Metanephros (tissue), 2 donors: ENCODE measurements around the gene SHMT1. TPM values are rescaled to one million over a fixed set of nuclear protein-coding genes. Genes with fewer than 3 reads are reported as not detected.

ENCODE experiments used
- small RNA-seq: library from RNA; depleted of rRNA; stranded (forward); fragments of <200 nt; gene quantifications from one replicate; pipeline ENCODE3, GENCODE V24; 2014; ENCODE audit warnings: low replicate concordance
- total RNA-seq: library from RNA; depleted of rRNA; stranded (reverse); fragments of >200 nt; gene quantifications from one replicate; pipeline ENCODE4 v1.2.3, GENCODE V29; 2014

Gene SHMT1
- total RNA-seq = 52.4 TPM

GRCh38 chr17:18363101-18364049, at the start of gene SHMT1:
Gene SHMT1 (minus strand): TSS chr17:18363550. CDS start chr17:18355981, 7,569 bp downstream.

GRCh38 chr17:18377437-18378204, 14.3 kb upstream of the SHMT1 start, which contains the start of gene EVPLL:
Gene EVPLL (plus strand): TSS chr17:18377778. CDS start chr17:18380938, 3,160 bp downstream.

GRCh38 chr17:18314731-18315561, 48.4 kb downstream of the SHMT1 start, which contains the start of the genes SMCR8 and TOP3A:
Gene SMCR8 (plus strand): TSS chr17:18315293. CDS start chr17:18315790, 497 bp downstream.
Gene TOP3A (minus strand): TSS chr17:18314994. CDS start chr17:18314778, 216 bp downstream.

Small RNA genes lying within 50 kb of the gene (small RNA-seq; reads per million reads assigned to genes)
- not detected for gene AL353997.5

Other genes with a start within 250 kb of the SHMT1 start
- 87.3 TPM for gene ALKBH5, start 179.7 kb downstream of the SHMT1 start, total RNA-seq
- 41.2 TPM for gene LLGL1, start 137.9 kb downstream of the SHMT1 start, total RNA-seq
- 152 TPM for gene FLII, start 104.8 kb downstream of the SHMT1 start, total RNA-seq
- gene MIEF2, start 102.9 kb downstream of the SHMT1 start, total RNA-seq = 29.6 TPM
- 26.6 TPM for gene TOP3A, start 48.6 kb downstream of the SHMT1 start, total RNA-seq
- 19.7 TPM for gene SMCR8, start 48.3 kb downstream of the SHMT1 start, total RNA-seq
- 1.9 TPM for gene EVPLL, start 14.2 kb upstream of the SHMT1 start, total RNA-seq
- gene LGALS9C, start 113.2 kb upstream of the SHMT1 start, total RNA-seq = not detected